ENCODE data around the gene AKAP13.

AKAP13 gene

GRCh38 chr15:85762039-85762755 lies 381.8 kb downstream of the AKAP13 start:
- no peak for DNase-seq

- no peak for DNase-seq
Observed at GRCh38 chr15:85762756-85763127, 382.3 kb downstream of the AKAP13 start.

- no peak for DNase-seq
Observed at GRCh38 chr15:85763157-85763556, 382.8 kb downstream of the AKAP13 start.

GRCh38 chr15:85763673-85764633 lies 383.6 kb downstream of the AKAP13 start:
- no peak for DNase-seq

- DNase-seq = no peak
Observed at GRCh38 chr15:85764649-85765277, 384.4 kb downstream of the AKAP13 start.

- no peak for DNase-seq
Observed at GRCh38 chr15:85766001-85766831, 385.8 kb downstream of the AKAP13 start.

GRCh38 chr15:85767785-85768529 lies 387.6 kb downstream of the AKAP13 start:
- no peak for DNase-seq

- DNase-seq = no peak
Observed at GRCh38 chr15:85768595-85769168, 388.3 kb downstream of the AKAP13 start.

GRCh38 chr15:85769182-85769900 lies 388.9 kb downstream of the AKAP13 start:
- no peak for DNase-seq

- no peak for DNase-seq
Observed at GRCh38 chr15:85770096-85771041, 390.0 kb downstream of the AKAP13 start.

- no peak for DNase-seq
Observed at GRCh38 chr15:85771271-85771670, 390.9 kb downstream of the AKAP13 start.

GRCh38 chr15:85771781-85772445 lies 391.5 kb downstream of the AKAP13 start:
- no peak for DNase-seq

- DNase-seq = no peak
Observed at GRCh38 chr15:85772668-85773067, 392.3 kb downstream of the AKAP13 start.

GRCh38 chr15:85773249-85773648 lies 392.8 kb downstream of the AKAP13 start:
- no peak for DNase-seq

GRCh38 chr15:85773970-85774369 lies 393.6 kb downstream of the AKAP13 start:
- no peak for DNase-seq

GRCh38 chr15:85777250-85778106 lies 397.1 kb downstream of the AKAP13 start:
- no peak for DNase-seq

- DNase-seq = no peak
Observed at GRCh38 chr15:85778107-85778776, 397.8 kb downstream of the AKAP13 start.
